Endothelial cell of umbilical vein (primary cell): Measurements from ENCODE around the gene TUFM. TPM values are rescaled to one million over a fixed set of nuclear protein-coding genes. Genes with fewer than 3 reads are reported as not detected.

Source experiments
- BruUV-seq: library from RNA; stranded (reverse); fragments of 400-500 nt; replicated peaks from 2 replicates; lab custom pipeline; 2021; lab: Mats Ljungman, UMichigan
- CTCF ChIA-PET: fragments of 300-600, 350-600 bp; sonication (Branson Sonifier 250); formaldehyde crosslinking; loops from one replicate; lab custom pipeline; 2021; ENCODE audit warnings: antibody characterized with exemption, inconsistent platforms; lab: Charles Lee
- POLR2A ChIA-PET: fragments of 300-600, 350-600 bp; sonication (Branson Sonifier 250); formaldehyde crosslinking; loops from one replicate; lab custom pipeline; 2021; ENCODE audit warnings: antibody characterized with exemption, inconsistent platforms; lab: Charles Lee
- DNase-seq: peaks from one replicate; pipeline ENCODE4 v3.0.0-alpha.2; 2011; ENCODE audit warnings: low read depth, low spot score
- FAIRE-seq: peaks from 2 replicates; lab custom pipeline; 2011; peaks lifted over from hg19 to GRCh38; lab: Jason Lieb, UNC
- H2AFZ ChIP-seq: 2 replicates; pipeline ENCODE4 v1.6.0; 2012; ENCODE audit warnings: low read depth, low read length, control low read depth, inconsistent platforms
- H3K27ac ChIP-seq: 2 replicates; pipeline ENCODE4 v1.5.1; 2011; ENCODE audit warnings: low read depth, mild to moderate bottlenecking, control low read depth, low read length, moderate library complexity; ENCODE audit not compliant: insufficient read depth
- H3K27me3 ChIP-seq, 2 experiments: 2 replicates each; pipeline versions ENCODE4 v1.6.0 to v1.6.1; 2011; ENCODE audit warnings: low read length in 2 of 2, mixed read lengths in 1 of 2; ENCODE audit not compliant: control insufficient read depth in 2 of 2, insufficient read depth in 2 of 2
- H3K36me3 ChIP-seq, 2 experiments: 2 replicates in 1 of 2; 3 replicates in 1 of 2; pipeline ENCODE4 v1.5.1; 2011; ENCODE audit warnings: low read length in 2 of 2, mild to moderate bottlenecking in 1 of 2, moderate library complexity in 1 of 2; ENCODE audit not compliant: control insufficient read depth in 2 of 2, insufficient read depth in 2 of 2; ENCODE audit errors: extremely low read depth in 1 of 2
- H3K4me1 ChIP-seq: 3 replicates; pipeline ENCODE4 v1.5.1; 2011; ENCODE audit warnings: mild to moderate bottlenecking, low read length; ENCODE audit not compliant: control insufficient read depth, insufficient read depth; ENCODE audit errors: extremely low read depth
- H3K4me2 ChIP-seq: 2 replicates; pipeline ENCODE4 v1.6.1; 2011; ENCODE audit warnings: low read length, control low read depth, mixed read lengths; ENCODE audit not compliant: insufficient read depth
- H3K4me3 ChIP-seq, 3 experiments: fragments of 200-600 bp in 1 of 3; sonication (generic), shearing (Covaris generic) in 1 of 3; replicated peaks in 1 of 3; 2 replicates each; pipeline ENCODE4 v1.5.1; 2011 to 2016; ENCODE audit warnings: control low read depth in 3 of 3, low read length in 3 of 3, mild to moderate bottlenecking in 2 of 3, inconsistent platforms in 1 of 3, low read depth in 1 of 3, moderate library complexity in 1 of 3; ENCODE audit not compliant: insufficient read depth in 1 of 3
- H3K79me2 ChIP-seq: 2 replicates; pipeline ENCODE4 v1.6.0; 2012; ENCODE audit warnings: low read length, inconsistent platforms; ENCODE audit not compliant: control insufficient read depth, insufficient read depth
- H3K9ac ChIP-seq: replicated peaks from 2 replicates; pipeline ENCODE3; 2011; ENCODE audit warnings: low read length, control low read depth; ENCODE audit not compliant: insufficient read depth; ENCODE audit errors: extremely low read depth
- H3K9me1 ChIP-seq: replicated peaks from 3 replicates; pipeline ENCODE4 v1.6.0; 2011; ENCODE audit warnings: mild to moderate bottlenecking, low read length; ENCODE audit not compliant: control insufficient read depth, insufficient read depth; ENCODE audit errors: extremely low read depth
- H3K9me3 ChIP-seq: replicated peaks from 2 replicates; pipeline ENCODE4 v1.5.1; 2012; ENCODE audit warnings: low read length, inconsistent platforms; ENCODE audit not compliant: control insufficient read depth, insufficient read depth
- H4K20me1 ChIP-seq: replicated peaks from 2 replicates; pipeline ENCODE3; 2011; ENCODE audit warnings: mild to moderate bottlenecking, low read length; ENCODE audit not compliant: control insufficient read depth, insufficient read depth; ENCODE audit errors: extremely low read depth
- CTCF ChIP-seq, 2 donors: IDR thresholded peaks; 1 replicate in 1 of 2; 2 replicates in 1 of 2; pipeline ENCODE4 v1.5.1; 2011; ENCODE audit warnings: low read length in 2 of 2, mild to moderate bottlenecking in 2 of 2, moderate library complexity in 2 of 2, control low read depth in 1 of 2, inconsistent platforms in 1 of 2, low read depth in 1 of 2; ENCODE audit not compliant: insufficient read depth in 1 of 2; ENCODE audit errors: extremely low read depth in 1 of 2
- EZH2 ChIP-seq: IDR thresholded peaks from 2 replicates; pipeline ENCODE4 v1.6.1; 2012; ENCODE audit warnings: borderline replicate concordance, low read depth, mild to moderate bottlenecking, moderate library complexity, low read length, inconsistent platforms; ENCODE audit not compliant: severe bottlenecking
- FOS ChIP-seq: IDR thresholded peaks from 2 replicates; pipeline ENCODE4 v1.6.1; 2011; ENCODE audit warnings: mild to moderate bottlenecking, low read length, moderate library complexity, borderline replicate concordance; ENCODE audit not compliant: insufficient read depth
- GATA2 ChIP-seq: IDR thresholded peaks from 2 replicates; pipeline ENCODE4 v1.7.0; 2011; ENCODE audit warnings: low read depth, mild to moderate bottlenecking, moderate library complexity, mixed read lengths, low read length; ENCODE audit not compliant: insufficient read length, insufficient read depth
- JUN ChIP-seq: IDR thresholded peaks from 2 replicates; pipeline ENCODE4 v1.6.1; 2011; ENCODE audit warnings: borderline replicate concordance, low read depth; ENCODE audit not compliant: insufficient read length, insufficient read depth
- MAX ChIP-seq: IDR thresholded peaks from 2 replicates; pipeline ENCODE4 v1.6.1; 2011; ENCODE audit not compliant: insufficient read depth, insufficient read length
- MYC ChIP-seq: IDR thresholded peaks from one replicate; pipeline ENCODE4 v1.6.1; 2011; ENCODE audit warnings: mild to moderate bottlenecking, low read depth, low read length
- POLR2A ChIP-seq: IDR thresholded peaks from 2 replicates; pipeline ENCODE4 v1.6.1; 2012; ENCODE audit warnings: low read depth, mild to moderate bottlenecking, control low read depth, low read length
- POLR2AphosphoS5 ChIP-seq: IDR thresholded peaks from 2 replicates; pipeline ENCODE4 v1.6.1; 2012; ENCODE audit warnings: low read depth, mild to moderate bottlenecking, control low read depth, low read length, moderate library complexity; ENCODE audit not compliant: insufficient read depth
- dilution Hi-C: fragments of 300-500 bp; cut with MboI; formaldehyde crosslinking; loops from one replicate; pipeline ENCODE4 v1.15.0; 2019; ENCODE audit warnings: low sequenced_read_pairs; ENCODE audit not compliant: extremely low pct_ligation_motif_present
- intact Hi-C: fragments of 100-400 bp; cut with micrococcal nuclease; formaldehyde crosslinking; loops from one replicate; pipeline ENCODE4 v1.10.0; 2022
- polyA plus RNA-seq, 4 experiments: library from polyadenylated mRNA; depleted of rRNA in 3 of 4; stranded (reverse) in 3 of 4; unstranded in 1 of 4; fragments of >200 nt; gene quantifications; 2 replicates each; pipeline versions ENCODE4 v1.2.1 to v1.2.3, GENCODE V29; 2011 to 2012; ENCODE audit warnings: missing spikeins in 1 of 4
- total RNA-seq: library from RNA; stranded (reverse); gene quantifications from 2 replicates; pipeline ENCODE4 v1.2.3, GENCODE V29; 2021

Gene TUFM
- total and polyA plus RNA-seq, 2 donors (not counting 3 experiments of a cell fraction or from before 2014, with no cell fraction given), result 186 to 227 TPM

- no peaks in the 10 kb centered on the region for H3K4me1 ChIP-seq
- intact Hi-C loops, result no loop called here
- no TSS peak for BruUV-seq
- POLR2A ChIA-PET, result no interaction called here
- H3K27ac ChIP-seq, result no peak overlapping the region
- no peak overlapping the region for H3K4me3 ChIP-seq
- H3K9ac ChIP-seq, result no peak overlapping the region
- no peaks in the 10 kb centered on the region for H4K20me1 ChIP-seq
- DNase-seq (no peak), FAIRE-seq (no peak)
- no peak overlapping the region for H2AFZ ChIP-seq
- CTCF ChIA-PET, result interaction anchor here (1.9 to 2.2 kb wide), 2 partner anchors 14 to 58 kb away, joined by 5 read pairs; no protein-coding TSS in a partner anchor
- H3K36me3 ChIP-seq, result no peaks in the 10 kb centered on the region
- H3K4me2 ChIP-seq, result no peak overlapping the region
- H3K27me3 ChIP-seq, result no peaks in the 10 kb centered on the region
- H3K9me1 ChIP-seq, result no peaks in the 10 kb centered on the region
- TF ChIP-seq GATA2, result no peak
- TF ChIP-seq MYC, result no peak
- no peak for TF ChIP-seq JUN
- TF ChIP-seq EZH2, result no peak
- no peak for TF ChIP-seq MAX
- TF ChIP-seq POLR2AphosphoS5, result no peak
- no peak for TF ChIP-seq FOS
- TF ChIP-seq POLR2A, result no peak
- no peak for TF ChIP-seq CTCF (IDR thresholded peaks at IDR 0.05; ENCODE audit: extremely low read depth in 1 of 2, insufficient read depth in 1 of 2, low read depth in 1 of 2, low read length in 2 of 2)
- H3K9me3 ChIP-seq, result no peaks in the 10 kb centered on the region
- H3K79me2 ChIP-seq, result no peaks in the 10 kb centered on the region
- dilution Hi-C loops, result no loop called here
Measured at GRCh38 chr16:28886945-28887344, 40.8 kb upstream of the TUFM start.
